Raji (cell line): ENCODE results near the gene ARHGAP21.

Experiments
- POLR2A ChIP-seq: IDR thresholded peaks from 2 replicates; pipeline ENCODE4 v1.6.1; 2011; ENCODE audit warnings: low read depth, low read length, control low read depth; ENCODE audit not compliant: insufficient read depth

The ARHGAP21 gene

DNA sequence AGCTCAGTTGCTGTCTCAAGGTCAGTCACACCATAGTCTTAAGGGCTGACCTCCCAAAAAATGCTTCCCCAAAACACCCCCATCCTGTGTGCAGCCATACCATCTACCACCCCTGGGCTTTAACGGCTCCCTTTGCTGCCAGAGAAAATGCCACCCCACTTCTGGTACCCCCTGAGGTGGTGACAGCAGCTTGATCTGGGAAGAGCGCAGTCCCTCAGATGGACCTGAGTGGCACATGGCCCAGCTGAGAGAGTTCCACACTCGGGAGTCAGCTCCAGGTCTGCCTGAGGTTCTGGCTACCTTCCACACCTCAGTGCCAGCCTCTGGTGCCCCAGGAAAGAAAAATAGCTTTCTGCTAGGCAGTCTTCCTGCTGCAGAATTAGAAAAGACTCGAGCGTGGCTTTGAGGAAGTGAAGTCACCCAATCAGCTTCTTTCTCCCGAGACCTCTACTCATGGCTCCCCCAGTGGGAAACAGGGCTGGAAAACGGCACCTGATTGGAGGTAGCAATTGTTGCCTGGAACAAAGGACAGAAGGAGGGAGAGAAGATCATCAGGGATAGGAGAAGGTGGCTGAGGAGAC lies 151.7 kb downstream of the ARHGAP21 start:
- no peak for TF ChIP-seq POLR2A

- no peak for TF ChIP-seq POLR2A
Observed at GRCh38 chr10:24570658-24571426, 152.8 kb downstream of the ARHGAP21 start.

DNA sequence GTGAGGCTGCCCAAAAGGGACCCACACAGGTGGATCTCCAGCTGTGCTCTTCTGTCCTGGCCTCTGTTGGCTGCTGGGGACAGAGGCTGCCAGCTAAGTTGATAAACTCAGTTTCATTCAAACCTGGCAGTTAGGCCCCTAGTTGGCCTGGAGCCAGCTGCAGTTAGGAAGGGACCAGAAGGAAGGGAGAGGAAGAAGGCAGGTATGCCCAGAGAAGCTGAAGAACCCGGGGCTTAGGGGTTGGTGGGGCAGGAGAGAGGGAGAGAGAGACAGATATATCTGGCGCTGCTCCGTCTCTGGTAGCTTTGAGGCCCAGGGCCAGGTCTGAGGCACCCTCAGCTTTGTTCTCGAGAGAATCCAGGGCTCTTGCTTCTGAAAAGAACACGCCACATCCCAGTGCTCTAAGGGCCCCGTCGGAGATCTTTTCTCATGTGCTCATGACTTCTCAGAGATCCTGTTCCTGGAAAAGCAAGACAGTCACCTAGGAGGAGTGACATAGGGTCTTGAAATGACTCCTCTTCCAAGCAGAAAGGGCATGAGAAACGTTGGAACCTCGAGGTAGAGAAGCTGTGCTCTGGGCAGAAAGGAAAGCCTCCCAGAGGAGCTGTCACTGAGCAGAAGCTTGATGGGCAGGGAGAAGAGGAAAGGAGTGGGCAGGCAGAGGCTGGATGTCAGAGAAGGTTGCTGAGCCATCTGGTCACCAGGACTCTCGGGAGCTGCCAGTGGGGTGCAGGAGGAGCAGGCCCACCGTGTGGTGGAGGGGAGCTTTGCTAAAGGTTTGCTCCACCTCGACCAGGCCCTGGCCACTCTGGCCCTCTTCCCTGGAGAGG lies 153.6 kb downstream of the ARHGAP21 start:
- TF ChIP-seq POLR2A, result no peak

DNA sequence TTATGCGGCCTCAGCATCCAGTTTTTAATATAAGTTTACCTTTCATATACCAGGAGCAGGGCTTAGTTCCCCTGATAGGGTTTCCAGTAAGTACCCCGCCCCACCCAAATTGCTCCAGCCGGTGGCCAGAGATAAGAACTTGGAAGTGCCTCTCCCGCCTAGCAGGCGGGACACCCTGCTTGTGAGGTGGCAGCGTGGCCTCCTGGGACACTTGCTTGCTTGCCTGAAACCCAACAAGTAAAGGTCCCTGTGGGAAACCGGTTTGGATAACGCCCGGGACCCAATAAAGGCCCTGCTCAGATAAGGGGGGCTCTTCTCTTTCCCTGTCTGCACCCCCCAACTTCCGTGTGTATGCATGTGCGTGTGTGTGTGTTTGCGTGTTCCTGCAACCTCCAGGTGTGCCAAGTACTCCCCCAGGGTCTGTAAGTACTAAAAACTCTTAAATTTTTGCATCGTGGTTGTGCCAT lies 154.3 kb downstream of the ARHGAP21 start:
- TF ChIP-seq POLR2A, result no peak

DNA sequence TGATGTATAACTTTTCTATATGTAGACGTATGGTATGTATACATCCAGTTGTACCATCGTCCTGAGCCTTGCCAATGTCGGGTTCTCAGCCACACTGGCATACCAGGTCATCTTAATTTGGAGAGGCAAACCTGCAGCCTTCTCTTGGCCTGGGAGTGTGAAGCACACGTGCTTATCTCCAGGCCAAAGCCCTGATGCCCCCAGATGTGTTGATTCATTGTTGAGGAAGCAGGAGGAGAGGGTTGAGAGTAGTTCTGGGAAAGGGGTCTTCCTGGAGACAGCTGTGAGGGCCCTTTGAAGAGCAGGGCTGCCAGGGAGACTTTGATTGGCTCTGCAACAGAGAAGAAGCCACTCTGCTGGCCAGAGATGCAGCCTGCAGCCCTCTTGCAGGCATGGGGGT lies 155.6 kb downstream of the ARHGAP21 start:
- TF ChIP-seq POLR2A, result no peak

GRCh38 chr10:24561453-24561852 lies 162.2 kb downstream of the ARHGAP21 start:
- TF ChIP-seq POLR2A, result no peak

DNA sequence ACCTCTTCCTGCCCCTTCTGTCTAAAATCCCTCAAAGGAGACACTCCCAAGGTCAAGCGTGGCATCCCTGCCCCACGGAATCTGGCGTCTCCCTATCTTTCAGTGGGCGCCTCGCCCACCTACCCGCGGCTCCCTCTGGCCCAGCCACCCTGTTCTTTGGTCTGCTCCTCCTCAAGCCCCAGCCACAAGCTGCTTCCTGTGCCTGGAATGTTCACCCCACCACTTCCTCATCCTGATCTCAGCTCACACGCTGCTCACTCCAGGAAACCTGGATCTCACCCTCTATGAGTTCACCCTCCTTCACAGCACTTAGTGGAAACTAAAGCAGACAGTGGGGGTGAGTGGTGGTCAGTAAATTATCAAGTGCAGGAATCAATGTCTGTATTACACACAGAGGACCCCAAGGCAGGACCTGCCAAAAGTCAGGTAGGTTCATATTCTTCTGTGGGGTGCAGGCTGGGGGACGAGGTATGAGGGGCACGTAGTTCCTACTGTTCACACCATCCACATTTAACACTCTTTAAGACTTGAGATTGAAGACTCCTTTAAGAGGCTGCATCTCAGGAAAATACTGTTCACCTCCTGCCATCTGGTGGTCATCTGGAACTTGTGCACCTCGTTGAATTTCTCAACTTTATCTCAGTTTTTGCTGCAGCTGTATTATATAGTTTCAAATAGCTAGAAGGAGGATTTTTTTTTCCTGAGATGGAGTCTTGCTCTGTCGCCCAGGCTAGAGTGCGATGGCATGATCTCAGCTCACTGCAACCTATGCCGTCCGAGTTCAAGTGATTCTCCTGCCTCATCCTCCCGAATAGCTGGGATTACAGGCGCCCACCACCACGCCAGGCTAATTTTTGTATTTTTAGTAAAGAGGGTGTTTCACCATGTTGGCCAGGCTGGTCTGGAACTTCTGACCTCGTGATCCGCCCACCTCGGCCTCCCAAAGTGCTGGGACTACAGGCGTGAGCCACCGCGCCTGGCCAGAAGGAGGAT lies 166.6 kb downstream of the ARHGAP21 start:
- no peak for TF ChIP-seq POLR2A

- TF ChIP-seq POLR2A, result no peak
Observed at GRCh38 chr10:24556126-24556749, 167.4 kb downstream of the ARHGAP21 start.

GRCh38 chr10:24554036-24554435 lies 169.7 kb downstream of the ARHGAP21 start:
- no peak for TF ChIP-seq POLR2A

DNA sequence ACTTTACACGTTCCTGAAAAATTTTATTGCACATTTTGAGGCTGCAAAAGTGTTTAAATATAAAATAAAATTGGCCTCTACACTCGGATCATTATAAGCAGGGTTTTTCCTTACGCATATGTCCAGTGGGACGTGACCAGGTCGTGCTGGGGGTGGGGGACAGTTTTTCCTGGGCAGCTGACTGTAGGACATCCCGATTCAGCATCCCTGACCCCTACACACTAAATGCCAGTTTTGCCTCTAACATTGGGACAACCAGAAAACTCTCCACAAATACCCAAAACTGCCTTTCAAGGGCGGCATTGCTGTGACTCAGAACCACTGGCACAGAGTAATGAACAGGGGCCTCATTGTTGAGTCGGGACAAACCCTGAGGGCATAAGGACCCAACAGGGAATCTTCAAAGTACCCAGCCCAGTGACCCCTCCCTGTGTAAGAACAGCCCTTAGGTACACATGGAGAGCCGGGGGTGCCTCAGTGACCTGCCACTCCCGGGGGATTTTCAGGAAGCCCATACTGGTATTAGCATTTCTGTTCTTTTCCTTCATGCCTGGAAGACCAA lies 170.6 kb downstream of the ARHGAP21 start:
- no peak for TF ChIP-seq POLR2A

DNA sequence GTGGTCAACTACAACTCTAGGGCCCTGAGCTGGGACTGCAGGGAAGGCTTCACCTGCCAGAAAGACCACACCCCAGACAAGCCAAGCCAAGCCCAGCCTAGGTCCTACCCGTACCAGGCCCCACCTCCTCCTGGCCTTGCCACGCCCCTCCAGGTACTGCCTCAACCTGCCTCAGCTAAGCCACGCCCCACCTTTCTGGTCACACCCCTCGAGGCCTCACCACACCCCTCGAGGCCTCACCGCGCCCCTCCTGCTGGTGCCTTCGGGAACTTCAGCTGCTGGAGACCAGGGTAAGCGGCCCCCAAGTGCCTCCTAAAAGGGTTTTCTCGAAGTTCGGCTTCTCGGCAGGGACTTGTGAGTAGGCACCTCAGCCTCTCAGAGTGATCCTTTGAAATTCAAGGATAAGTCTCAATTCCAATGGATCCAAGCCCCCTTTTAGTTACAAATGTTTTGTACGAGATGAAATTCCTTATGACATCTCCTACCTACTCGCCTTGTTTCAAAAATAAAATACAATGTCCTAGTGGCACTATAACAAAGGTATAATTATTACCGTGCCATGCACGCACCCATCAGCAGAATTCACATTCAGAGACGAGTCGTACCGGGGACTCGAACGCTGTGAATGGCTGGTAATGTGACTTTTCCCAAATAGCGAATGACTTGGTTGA lies 171.2 kb downstream of the ARHGAP21 start:
- TF ChIP-seq POLR2A, result no peak

GRCh38 chr10:24551161-24551560 lies 172.5 kb downstream of the ARHGAP21 start:
- TF ChIP-seq POLR2A, result no peak

- no peak for TF ChIP-seq POLR2A
Observed at GRCh38 chr10:24550680-24551079, 173.0 kb downstream of the ARHGAP21 start.
